Stimulated activated CD4-positive, alpha-beta T cell treated with anti-CD3 and anti-CD28 coated beads, Interleukin-1b, Interleukin-23, amount 100 ng/mL, for 4 hours (primary cell): Measurements from ENCODE around the gene GDI2.
A peak's percentile ranks its signal among the peaks of the same experiment; 100 is the strongest.
"Not testable (repeated sequence)": the region's sequence is repeated elsewhere in the genome, so short reads cannot be mapped to it uniquely, and the experiment has no call there.

Source experiments
- DNase-seq, 2 donors: peaks; one replicate each; pipeline ENCODE4 v3.0.0-alpha.2; 2020; ENCODE audit warnings: low read depth in 2 of 2

The GDI2 gene

GRCh38 chr10:5782174-5782573 is 31.1 kb downstream of the GDI2 start:
- DNase-seq: no peak

DNA sequence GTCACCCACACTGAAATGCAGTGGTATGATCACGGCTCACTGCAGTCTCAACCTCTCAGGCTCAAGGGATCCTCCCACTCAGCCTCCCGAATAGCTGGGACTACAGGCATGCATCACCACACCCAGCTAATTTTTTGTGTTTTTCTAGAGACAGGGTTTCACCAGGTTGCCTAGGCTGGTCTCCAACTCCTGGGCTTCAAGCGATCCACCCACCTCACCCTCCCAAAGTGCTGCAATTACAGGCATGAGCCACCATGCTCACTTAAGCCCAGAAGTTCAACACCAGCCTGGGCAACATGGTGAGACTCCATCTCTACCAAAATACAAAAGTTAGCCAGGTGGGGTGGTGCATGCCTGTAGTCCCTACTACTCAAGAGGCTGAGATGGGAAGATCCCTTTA is 33.5 kb downstream of the GDI2 start:
- no peak for DNase-seq

GRCh38 chr10:5777758-5778157 is 35.5 kb downstream of the GDI2 start:
- DNase-seq: not testable (repeated sequence)

DNA sequence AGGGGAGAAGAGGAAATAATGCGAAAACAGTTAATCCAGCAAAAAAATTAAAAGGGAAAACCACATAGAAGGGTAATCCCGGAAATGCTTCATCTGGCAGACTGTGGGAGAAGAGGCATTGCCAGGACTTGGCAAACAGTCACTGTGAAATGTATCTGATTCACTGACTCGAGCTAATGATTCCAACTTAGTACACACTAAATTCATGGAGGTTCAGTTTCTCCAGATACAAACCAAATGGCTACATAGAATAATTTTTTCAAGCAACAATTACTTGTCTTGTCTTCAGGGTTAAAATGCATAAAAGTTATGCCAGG is 36.4 kb downstream of the GDI2 start:
- no peak for DNase-seq

GRCh38 chr10:5776136-5776880 is 36.9 kb downstream of the GDI2 start:
- no peak for DNase-seq

GRCh38 chr10:5775685-5776084 is 37.5 kb downstream of the GDI2 start:
- DNase-seq: peak; percentile 57 to 70

DNA sequence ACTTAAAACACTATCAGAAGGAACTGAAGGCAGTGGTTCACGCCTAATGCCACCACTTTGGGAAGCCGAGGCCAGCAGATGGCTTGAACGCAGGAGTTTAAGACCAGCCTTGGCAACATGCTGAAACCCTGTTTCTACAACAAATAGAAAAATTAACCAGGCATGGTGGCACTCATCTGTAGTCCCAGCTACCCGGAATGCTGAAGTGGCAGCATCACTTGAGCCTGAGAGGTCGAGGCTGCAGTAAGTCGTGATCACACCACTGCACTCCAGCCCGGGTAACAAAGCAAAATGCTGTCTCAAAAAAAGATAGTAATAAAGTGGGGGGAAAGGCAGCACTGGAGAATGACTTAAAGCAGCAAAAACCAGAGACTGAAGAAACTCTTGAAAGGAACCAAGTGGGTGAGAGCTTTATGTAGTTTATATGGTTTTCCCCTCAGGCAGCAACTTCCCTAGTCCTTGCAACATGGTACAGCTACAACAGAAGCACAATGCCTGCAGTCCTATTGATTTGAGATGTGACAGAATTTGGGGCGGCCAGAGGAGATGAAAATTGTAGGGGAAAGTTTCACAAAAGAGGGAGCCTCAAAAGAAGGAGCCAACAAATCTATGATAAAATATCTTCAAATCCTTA is 38.1 kb downstream of the GDI2 start:
- no peak for DNase-seq

GRCh38 chr10:5766189-5766588 is 47.0 kb downstream of the GDI2 start:
- no peak for DNase-seq

GRCh38 chr10:5765617-5766016 is 47.6 kb downstream of the GDI2 start:
- DNase-seq: no peak

DNA sequence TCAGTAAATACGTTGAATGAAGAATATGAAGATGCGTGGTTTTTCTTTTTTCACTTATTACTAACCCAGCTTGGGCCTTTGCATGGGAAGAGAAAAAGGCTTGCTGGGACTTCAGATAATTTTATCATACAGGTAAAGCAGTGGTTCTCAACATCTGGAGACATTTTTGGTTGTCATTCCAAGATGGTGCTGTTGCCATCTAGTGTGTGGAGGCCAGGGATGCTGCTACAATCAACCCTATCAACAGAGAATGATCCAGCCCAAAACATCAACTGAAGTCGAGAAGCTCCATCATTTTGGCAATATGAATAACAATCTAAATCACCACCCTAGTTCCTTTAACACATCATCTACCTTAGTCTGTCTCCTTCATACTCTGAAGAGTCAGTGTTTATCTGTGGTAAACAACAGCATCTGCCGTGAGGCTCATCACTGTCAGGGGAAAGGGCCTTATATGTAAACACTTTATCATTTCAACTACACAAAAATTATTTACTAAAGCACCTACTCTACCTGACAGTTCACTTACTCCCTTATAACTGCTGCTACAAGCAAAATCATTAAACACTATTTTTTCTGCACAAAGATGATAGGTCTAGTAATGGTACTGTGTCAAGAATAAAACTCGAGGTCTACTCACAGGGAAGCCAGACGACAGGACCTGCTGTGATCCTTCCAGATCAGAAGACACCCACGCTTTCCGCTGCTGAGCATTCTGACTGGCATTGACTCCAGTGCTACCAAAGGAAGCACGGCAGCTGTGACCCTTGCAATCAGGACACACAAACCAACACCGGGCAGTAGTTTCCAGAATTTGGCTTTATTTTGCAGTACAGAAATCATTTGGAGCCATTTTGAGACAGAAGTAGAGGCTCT is 48.6 kb downstream of the GDI2 start:
- DNase-seq: no peak

DNA sequence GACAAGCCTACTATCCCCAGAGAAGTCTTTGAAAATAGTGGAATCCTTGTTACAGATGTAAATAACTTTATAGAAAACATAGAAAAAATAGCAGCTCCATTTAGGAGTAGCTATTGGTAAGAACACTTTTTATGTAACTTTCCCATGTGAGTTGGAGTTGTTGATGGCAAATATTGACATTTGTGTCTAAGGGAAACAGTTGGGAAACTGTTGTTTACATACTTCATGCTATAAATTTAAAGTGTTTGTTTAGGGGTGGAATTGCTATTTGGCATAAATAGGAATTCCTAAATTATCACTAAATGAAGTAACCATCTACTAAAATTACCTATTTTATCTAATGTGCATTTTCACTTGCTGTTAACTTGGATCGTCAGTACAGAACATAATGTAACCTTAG is 50.7 kb downstream of the GDI2 start:
- no peak for DNase-seq

DNA sequence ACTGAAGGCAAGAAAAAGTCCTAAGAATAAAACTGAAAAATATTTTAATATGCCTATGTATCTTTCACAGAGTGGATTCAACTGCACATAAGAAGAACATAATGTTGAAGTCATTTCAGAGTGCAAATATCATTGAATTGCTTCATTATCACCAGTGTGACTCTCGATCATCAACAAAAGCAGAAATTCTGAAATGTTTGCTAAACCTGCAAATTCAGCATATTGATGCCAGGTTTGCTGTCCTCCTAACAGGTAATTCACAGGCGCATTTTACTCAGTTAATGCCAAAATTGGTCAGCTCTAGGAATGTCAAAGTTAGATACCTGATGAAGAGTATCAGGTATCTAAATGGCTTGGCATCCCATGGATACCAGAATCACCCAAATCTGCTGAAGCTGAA is 52.0 kb downstream of the GDI2 start:
- no peak for DNase-seq

- no peak for DNase-seq
Observed at GRCh38 chr10:5760515-5760914, 52.7 kb downstream of the GDI2 start.

DNA sequence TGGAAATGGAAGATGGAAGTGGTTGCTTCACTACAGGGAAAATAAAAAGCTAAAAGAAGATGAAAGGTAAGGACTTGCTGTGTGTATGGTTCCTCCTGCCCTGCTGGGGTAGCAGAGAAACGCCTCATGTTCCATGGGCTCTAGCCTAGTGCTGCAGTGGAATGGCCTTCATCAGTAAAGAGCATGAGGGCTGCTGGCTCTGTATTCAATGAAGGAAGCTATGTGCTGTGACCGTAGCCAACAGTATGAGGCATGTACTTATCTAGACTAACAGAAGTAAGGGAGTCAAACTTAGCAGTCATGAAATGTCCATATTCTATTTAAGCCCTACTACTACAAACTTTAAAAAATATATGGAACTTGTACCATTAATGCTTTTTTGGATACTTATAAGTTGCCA is 54.3 kb downstream of the GDI2 start:
- no peak for DNase-seq

GRCh38 chr10:5757766-5758517 is 55.3 kb downstream of the GDI2 start:
- no peak for DNase-seq

DNA sequence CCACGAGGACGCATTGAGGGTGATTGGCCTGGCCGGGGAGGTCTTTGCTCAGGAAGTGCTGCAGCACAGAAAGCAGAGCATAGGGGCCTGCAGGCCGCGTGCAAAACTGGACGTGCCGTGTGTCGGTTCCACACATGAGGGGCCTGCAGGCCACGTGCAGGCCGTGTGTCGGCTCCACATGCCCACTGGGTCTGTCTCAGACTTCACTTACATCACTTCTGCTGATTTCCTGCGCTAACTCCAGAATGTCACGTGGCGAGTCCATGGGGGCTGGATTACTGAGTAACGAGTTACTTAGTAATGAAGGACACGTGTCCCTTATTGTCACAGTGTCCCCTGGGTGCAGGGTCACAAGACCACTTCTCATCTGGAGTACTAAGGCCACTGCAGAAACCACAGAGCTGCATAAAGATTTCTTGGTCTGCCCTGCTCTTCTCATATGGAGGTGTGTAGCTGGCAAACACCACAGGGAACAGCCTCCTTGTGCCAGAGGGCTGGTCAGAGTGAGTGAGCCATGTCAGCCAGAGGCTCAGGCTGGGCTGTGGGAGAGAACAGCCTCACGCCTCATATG is 60.8 kb downstream of the GDI2 start:
- DNase-seq: no peak

DNA sequence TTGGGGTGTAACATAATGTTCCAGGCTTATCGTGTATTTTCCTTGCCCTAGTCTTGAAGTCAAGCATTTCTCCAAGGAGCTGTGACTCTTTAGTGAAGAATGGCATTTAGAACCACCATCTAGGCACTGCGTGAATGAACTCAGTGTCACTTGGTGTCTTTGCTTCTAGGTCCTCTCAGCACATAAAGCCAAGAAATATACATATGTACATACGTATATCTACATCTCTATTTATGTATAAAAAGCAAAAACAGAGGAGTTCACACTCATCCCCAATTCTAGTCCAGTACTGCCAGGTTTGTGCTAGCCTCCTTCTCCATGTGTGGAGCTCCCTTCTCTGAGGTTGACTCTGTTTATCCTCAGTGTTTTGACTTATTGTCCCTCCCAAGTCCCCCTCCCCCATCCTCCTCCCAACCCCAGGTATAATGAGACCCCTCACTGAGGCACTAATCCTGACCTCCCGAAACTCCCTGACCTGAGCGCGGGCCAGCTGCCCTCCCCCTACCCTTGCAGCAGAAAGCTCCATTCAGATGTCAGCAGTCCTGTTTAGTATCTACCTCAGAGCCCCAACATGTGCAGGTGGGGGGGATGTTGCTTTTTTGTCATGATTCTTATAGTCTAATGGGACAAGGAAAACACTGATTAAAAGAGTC is 61.5 kb downstream of the GDI2 start:
- no peak for DNase-seq

DNA sequence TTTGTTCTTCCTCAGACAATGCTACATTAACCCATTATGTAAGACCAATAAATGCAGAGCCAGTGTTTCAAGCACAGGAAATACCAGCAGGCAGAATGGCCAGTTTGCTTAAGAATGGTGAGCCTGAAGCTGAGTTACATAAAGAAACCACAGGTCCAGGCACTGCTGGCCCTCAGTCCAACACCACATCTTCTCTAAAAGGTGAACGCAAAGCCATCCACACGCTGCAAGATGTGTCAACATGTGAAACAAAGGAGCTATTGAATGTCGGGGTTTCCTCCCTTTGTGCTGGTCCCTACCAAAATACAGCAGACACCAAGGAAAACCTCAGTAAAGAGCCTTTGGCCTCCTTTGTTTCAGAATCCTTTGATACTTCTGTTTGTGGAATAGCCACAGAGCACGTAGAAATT is 64.8 kb downstream of the GDI2 start:
- no peak for DNase-seq

DNA sequence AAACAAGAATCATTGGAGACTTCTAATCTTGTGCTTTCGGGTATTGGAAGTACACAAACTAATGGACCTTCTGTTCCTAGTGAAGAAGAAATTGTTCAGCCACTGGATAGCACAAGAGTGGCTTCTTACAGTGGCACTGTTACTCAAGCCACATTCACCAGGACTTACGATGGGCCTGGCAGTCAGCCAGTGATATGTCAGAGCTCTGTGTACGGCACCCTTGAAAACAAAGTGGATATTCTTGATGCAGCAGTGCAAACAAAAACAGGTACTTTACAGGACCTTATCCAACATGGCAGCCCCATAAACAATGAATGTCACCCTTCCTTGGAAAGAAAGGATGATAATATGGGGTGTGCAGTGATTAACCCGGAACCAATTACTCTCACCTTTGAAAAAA is 67.0 kb downstream of the GDI2 start:
- no peak for DNase-seq

DNA sequence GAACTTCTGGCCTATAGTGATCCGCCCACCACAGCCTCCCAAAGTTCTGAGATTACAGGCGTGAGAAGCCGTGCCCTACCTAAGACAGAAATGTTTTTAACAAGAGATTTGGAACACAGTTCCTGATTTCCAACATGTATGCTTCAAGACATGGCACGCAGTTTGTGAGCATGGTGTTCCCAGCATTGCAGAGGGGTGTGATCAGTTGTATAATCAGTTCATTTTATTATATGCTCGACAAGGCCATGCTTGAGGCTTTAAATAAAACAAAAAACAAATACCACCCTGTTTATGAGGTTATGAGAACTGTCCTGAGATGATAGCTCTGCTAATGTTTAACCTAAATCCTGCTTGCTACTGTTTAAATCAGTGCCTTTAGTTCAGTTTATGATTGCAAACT is 68.4 kb downstream of the GDI2 start:
- no peak for DNase-seq

- no peak for DNase-seq
Observed at GRCh38 chr10:5743736-5744135, 69.5 kb downstream of the GDI2 start.
